ENCODE data around the gene ME3. TPM values are rescaled to one million over a fixed set of nuclear protein-coding genes. Genes with fewer than 3 reads are reported as not detected.

Gene ME3
- total RNA-seq, 1 experiment from 2014 or later, result 6.5 TPM

DNA sequence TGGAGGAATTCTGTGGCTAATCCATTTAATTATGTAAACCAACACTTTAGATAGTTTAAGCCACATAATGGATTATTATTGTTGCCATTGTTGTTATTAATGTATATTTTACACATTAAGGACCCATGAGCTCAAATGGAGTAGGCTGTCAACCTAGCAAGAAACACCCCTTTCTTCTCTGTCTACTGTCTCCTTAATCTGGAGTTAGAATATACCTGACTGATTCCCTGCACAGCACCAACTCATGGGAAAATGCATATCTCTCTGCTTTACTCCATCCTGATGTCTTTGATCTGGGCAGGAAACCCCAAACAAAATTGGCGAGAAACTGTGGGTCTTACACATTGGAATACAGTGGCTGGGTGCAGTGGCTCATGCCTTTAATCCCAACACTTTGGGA, 24.0 kb upstream of the ME3 start:
- no peak for DNase-seq (ENCODE audit: low read depth)
- in situ Hi-C loops (cut with HindIII; ENCODE audit: low pct_unique_long_range_greater_than_20kb, low sequenced_read_pairs), result no loop called here

- peak; percentile 46 for DNase-seq (ENCODE audit: low read depth)
- in situ Hi-C loops (cut with HindIII; ENCODE audit: low pct_unique_long_range_greater_than_20kb, low sequenced_read_pairs), result no loop called here
These were observed 23.6 kb upstream of the ME3 start for GRCh38 chr11:86696004-86696403.

DNA sequence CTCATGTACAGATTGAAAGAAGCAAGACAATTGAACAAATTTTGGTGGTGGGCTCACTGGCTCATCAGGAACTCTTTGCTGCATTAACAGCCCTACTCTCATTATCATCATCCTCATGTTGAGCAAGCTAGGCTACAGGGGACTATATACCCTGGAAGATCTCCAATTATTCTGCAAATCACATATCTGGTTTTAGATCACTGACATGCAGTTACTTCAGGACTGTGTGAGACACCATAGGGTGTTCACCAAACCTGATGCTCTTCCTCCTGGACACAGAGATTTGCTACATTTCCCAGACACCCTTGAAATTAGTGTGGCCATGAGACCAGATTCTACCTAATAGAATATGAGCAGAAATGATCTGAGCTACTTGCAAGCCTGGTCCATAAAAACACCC, 23.0 kb upstream of the ME3 start:
- DNase-seq (ENCODE audit: low read depth), result no peak
- in situ Hi-C loops (cut with HindIII; ENCODE audit: low pct_unique_long_range_greater_than_20kb, low sequenced_read_pairs), result no loop called here

DNA sequence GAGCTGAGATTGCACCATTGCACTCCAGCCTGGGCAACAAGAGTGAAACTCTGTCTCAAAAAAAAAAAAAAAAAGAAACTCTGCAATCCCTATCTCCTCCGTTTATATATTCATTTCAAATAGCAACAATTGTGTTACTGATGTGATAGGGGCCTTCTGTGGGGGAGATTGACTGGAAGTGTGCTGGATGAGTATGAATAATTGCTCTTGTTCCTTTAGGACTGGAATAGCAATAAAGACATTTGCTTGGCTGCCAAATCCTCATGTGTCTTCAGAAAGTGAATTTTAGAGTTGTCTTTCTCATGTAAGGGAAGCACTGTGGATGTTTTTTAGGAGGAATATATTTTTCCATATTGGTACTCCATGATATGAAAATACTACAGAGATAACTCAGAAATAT, 21.1 kb upstream of the ME3 start:
- DNase-seq (ENCODE audit: low read depth), result no peak
- in situ Hi-C loops (cut with HindIII; ENCODE audit: low pct_unique_long_range_greater_than_20kb, low sequenced_read_pairs), result no loop called here

DNA sequence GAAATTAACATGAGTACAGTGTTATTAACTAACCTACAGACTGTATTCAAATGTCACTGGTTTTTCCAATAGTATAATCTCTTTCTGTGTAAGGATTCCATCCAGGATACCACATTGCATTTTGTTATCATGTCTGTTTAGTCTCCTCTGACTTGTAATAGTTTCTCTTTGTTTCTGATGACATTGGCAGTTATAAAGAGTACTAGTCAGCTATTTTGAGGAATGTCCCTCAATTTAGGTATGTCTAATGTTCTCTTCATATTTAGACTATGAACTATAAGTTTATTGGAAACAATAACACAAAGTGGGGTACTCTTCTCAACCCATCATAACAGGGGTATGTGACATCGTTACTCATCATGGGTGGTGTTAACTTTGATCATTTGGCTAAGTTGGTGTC, 20.3 kb upstream of the ME3 start:
- in situ Hi-C loops (cut with HindIII; ENCODE audit: low pct_unique_long_range_greater_than_20kb, low sequenced_read_pairs), result no loop called here
- no peak for DNase-seq (ENCODE audit: low read depth)

DNA sequence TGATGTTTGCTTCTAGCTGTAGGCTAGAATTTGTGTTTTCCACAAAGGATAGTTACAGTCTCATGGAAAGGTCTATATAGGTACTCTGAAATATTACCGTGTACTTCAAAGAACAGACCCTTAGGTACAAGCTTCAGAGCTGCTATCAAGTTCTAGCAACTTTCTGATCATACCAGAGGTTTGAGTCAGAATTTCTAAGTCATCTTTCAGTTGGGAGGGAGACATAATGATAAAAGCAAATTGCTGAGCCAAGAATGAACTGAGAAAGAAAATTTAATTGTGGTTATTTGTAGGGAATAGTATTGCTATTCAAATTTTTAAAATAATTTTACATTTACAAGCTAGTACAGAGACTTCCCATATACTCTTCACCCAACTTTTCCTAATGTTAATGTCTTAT, 19.9 kb upstream of the ME3 start:
- in situ Hi-C loops (cut with HindIII; ENCODE audit: low pct_unique_long_range_greater_than_20kb, low sequenced_read_pairs), result no loop called here
- no peak for DNase-seq (ENCODE audit: low read depth)

DNA sequence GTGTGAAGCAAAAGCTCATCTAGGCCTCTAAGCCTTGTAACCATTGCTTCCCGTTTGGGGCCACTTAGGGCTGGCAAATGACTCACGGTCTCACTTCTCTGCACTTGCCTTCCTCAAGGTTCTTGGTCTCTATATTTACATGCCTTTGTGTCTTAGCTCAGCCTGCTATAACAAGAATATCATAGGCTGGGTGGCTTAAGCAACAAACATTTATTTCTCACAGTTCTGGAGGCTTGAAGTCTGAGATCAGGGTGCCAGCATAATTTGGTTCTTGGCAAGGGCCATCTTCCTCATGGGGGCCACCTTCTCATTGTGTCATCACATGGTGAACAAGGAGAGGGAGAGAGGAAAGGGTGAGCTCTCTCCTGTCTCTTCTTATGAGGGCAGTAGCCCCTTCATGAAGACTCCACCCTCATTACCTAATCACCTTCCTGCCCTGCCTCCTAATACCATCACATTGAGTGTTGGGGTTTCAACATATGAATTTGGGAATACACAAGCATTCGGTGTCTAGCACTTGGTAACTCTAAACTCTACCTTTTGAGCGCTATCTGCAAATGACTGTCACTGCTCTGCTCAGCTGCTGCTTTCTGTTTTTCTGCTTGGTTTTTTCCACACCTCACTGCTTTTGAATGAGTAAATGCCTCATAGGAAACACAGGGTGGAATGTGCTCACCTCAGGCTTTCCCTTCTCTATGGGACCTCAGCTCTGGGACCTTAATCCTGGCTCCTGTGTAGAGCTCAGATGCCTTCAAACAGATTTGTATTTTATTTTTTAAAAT, 16.2 kb upstream of the ME3 start:
- in situ Hi-C loops (cut with HindIII; ENCODE audit: low pct_unique_long_range_greater_than_20kb, low sequenced_read_pairs), result no loop called here
- DNase-seq (ENCODE audit: low read depth), result peak; percentile 56

DNA sequence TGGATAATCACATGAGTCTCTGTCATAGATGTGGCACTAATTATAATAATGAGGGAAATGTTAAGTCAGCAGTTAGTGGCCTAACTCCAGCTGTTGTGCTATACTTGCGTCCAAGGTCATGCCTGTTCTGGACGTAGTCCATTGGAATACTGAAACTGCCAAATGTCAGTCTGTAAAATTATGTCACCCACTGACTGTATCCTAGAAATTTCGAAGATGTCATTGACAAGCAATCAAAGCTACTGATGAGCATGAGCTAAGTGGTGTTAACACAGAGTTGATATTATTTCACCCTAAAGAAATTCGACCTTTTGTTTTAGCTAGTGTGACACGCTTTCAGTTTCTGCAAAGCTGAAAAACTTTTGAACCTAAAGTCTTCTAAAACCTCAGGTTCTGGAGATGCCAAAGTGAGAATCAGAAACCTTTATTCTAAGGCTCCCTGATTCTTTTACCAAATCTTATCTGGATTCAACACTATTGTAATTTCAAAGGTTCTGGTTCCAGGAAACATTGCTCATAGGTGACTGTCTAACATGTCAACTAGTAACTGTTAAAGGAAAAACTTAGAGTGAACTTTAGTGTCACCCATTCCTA, 14.9 kb upstream of the ME3 start:
- DNase-seq (ENCODE audit: low read depth), result no peak
- in situ Hi-C loops (cut with HindIII; ENCODE audit: low pct_unique_long_range_greater_than_20kb, low sequenced_read_pairs), result no loop called here

DNA sequence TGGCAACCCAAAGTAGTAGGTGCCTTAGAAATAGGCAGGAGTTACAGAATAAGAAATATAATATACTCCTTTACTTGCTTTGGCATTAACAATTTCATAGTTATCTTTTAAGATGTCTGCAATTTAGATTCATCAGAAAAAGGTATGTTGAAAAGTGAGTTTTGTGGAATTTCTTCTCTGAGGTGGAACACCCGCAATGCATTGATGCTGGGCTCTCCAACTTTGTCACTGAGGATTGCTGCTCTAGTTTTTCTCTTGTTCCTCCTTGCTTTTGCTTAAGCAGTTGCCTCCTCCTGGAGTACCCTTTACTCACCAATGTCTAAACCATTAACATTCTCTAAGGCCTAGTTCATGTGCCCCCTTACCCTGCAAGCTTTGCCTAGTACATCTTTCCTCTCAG, 14.1 kb upstream of the ME3 start:
- no peak for DNase-seq (ENCODE audit: low read depth)
- in situ Hi-C loops (cut with HindIII; ENCODE audit: low pct_unique_long_range_greater_than_20kb, low sequenced_read_pairs), result no loop called here

DNA sequence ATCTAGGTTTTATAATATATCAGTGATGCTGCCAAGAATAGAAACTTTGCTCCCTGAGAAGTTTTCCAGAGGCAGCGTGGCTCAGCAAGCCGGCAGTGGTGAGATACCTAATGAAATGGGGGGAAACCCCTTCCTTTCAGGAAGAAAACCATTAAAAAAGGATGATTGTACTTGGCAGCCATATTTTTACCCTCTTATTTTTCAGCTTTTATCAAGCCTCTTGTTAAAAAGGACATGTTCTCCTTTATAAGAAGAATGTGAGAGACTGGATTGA, 9.0 kb upstream of the ME3 start:
- in situ Hi-C loops (cut with HindIII; ENCODE audit: low pct_unique_long_range_greater_than_20kb, low sequenced_read_pairs), result no loop called here
- DNase-seq (ENCODE audit: low read depth), result no peak

DNA sequence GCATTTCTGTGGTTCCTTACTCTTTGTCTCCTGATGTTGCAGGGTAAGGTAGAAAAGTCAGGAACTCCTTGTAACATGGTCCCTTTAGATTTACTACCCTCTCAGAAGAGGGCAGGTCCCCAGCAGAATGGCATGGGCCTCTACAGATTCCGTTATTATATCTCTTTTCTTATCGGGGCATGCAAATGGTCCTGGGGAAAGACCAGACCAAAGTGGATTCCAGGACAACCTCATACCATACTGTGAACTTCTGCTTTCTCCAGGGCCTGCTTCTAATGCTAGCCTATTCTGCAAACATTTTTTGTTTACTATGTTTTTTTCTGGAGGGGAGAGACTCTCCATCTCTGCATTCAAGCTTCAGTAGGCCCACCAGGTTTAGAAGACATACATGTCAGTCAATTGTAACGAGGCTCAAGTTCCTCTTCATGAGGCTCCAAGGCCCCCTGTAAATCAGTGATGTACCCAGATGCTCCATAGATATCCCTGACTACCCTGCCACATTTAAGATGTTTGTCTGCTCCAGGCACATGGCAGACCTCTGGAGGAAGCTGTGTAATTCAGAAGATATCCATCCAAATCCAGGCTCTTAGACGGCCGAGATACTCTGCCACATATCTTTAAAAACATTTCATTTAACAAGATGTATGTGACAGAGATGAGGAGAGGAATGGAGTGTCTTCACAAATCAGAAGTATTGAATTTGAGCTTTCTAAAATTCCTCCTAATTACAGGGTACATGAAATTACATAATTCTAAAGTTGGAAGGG, 8.5 kb upstream of the ME3 start:
- DNase-seq (ENCODE audit: low read depth), result no peak
- in situ Hi-C loops (cut with HindIII; ENCODE audit: low pct_unique_long_range_greater_than_20kb, low sequenced_read_pairs), result no loop called here

DNA sequence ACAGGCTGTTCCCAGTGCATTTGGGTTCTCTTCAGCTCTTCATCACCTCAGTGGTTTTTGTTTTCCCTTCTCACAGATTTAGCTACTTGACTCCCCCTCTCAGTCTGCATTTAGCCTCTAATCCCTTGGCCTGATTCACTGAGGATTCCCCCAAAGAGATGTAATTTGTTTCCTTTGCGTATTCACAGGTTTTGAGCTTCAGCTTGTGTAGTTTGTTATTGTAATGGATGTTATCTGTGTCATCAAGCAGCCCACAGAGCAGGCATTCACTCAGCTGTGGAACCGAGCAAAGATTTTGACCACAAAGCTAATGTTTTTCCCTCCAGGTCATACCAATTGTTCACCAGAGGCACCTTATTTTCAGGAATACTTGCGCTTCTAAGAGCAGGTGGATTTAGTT, 6.4 kb upstream of the ME3 start:
- DNase-seq (ENCODE audit: low read depth), result peak; percentile 76
- in situ Hi-C loops (cut with HindIII; ENCODE audit: low pct_unique_long_range_greater_than_20kb, low sequenced_read_pairs), result no loop called here

GRCh38 chr11:86678296-86678695, 5.9 kb upstream of the ME3 start:
- no peak for DNase-seq (ENCODE audit: low read depth)
- in situ Hi-C loops (cut with HindIII; ENCODE audit: low pct_unique_long_range_greater_than_20kb, low sequenced_read_pairs), result no loop called here

DNA sequence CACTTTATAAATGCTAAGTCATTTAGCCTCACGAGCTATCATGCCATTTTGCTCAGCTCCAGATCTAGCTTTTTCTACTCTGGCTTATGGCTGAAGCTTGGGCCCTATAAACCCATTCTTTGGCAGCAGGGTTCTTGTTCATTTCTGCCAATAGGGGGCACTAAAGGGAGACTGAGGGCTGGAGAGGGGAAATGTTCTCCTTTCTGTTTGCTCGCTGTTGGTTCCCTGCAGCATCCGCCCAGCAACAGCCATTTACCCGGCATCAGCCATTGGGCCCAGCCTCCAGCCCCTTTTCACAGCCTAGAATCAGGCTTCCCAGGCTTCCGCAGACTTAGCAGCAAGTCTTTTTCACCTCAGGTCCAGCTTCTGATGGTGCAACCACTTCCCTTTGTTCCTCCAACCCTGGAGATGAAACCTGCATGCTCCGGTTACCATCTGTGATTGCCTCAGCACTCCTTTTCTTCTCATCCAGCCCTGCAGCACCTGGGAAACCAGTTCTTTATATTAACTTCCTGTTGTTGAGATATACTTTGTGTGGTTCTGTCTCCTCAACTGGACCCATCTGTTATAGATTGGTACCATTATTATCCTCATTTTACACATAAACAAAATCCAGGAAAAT, 4.2 kb upstream of the ME3 start:
- in situ Hi-C loops (cut with HindIII; ENCODE audit: low pct_unique_long_range_greater_than_20kb, low sequenced_read_pairs), result no loop called here
- DNase-seq (ENCODE audit: low read depth), result no peak

- in situ Hi-C loops (cut with HindIII; ENCODE audit: low pct_unique_long_range_greater_than_20kb, low sequenced_read_pairs), result no loop called here
- DNase-seq (ENCODE audit: low read depth), result no peak
These were observed 3.6 kb upstream of the ME3 start for GRCh38 chr11:86676010-86676409.

DNA sequence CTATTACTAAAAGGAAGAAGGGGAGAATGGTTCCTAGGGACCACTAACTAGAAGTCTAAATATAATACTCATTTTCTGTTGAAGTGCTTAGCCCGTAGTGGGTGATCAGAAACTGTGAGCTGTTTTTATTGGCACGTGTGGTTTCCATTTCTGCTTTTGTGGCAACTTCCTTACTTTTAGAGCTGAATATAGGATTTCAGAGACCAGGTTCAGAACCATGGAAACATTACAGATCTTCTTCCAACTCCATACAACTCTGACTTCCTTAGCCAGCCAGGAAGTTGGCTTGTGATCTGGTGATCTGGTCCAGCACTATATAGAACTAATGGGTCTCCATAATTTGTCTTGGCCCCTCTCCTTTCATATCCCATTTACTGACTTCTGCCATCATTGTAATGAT, 2.6 kb upstream of the ME3 start:
- in situ Hi-C loops (cut with HindIII; ENCODE audit: low pct_unique_long_range_greater_than_20kb, low sequenced_read_pairs), result no loop called here
- DNase-seq (ENCODE audit: low read depth), result no peak

DNA sequence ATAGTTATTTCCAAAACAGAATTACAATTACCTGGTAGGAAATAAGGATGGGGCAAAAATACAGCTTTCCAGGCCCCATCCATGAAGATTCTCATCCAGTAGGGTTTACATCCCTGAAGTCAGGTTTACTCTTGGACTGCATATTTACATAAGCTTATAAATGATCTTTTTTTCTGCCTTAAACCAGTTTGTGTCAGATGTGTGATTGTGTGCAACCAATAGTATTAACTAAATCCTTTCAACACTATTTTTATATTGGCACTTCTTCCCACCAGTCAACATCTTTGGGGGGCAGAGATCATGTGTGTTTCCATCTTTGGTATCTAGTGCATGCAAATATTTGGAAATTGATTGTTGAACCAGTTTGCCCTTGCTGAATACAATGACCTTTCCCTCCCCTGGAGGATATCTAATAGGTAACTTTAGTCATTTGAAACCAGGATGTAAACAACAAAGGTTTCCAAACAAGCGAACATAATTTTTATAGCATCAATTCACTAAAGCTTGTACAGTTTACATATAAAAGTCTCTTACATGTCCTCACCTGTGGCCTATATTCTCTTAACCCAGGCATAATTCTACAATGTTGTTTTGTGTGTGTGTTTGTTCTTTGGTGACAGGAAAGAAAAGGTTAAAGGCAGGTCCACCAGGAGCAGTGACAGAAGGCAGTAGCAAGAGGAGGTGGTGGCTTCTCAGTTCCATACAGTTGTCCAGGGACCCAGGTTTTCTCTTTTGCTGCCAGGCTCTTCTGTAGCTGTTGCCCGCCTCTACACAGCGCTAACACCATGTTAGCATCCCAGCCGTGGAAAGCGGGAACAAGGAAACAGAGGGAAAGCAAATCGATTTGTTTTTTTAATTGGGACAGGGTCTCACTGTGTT, 1.7 kb upstream of the ME3 start:
- in situ Hi-C loops (cut with HindIII; ENCODE audit: low pct_unique_long_range_greater_than_20kb, low sequenced_read_pairs), result no loop called here

GRCh38 chr11:86673055-86673843, 833 bp upstream of the ME3 start:
- in situ Hi-C loops (cut with HindIII; ENCODE audit: low pct_unique_long_range_greater_than_20kb, low sequenced_read_pairs), result no loop called here
- DNase-seq (ENCODE audit: low read depth), result no peak

More for the DNA sequence above, 1.7 kb upstream of the ME3 start:
- no peak for DNase-seq (ENCODE audit: low read depth)

All from Caki2 (cell line).